Stimulated activated CD8-positive, alpha-beta memory T cell treated with anti-CD3 and anti-CD28 coated beads, Interleukin-12 subunit alpha, Interleukin-12 subunit beta, amount 100 ng/mL, for 24 hours (primary cell): Measurements from ENCODE around the gene GBF1.

ENCODE experiments used
- DNase-seq: peaks from one replicate; pipeline ENCODE4 v3.0.0-alpha.2; 2020; ENCODE audit errors: extremely low read depth

The GBF1 gene

DNA sequence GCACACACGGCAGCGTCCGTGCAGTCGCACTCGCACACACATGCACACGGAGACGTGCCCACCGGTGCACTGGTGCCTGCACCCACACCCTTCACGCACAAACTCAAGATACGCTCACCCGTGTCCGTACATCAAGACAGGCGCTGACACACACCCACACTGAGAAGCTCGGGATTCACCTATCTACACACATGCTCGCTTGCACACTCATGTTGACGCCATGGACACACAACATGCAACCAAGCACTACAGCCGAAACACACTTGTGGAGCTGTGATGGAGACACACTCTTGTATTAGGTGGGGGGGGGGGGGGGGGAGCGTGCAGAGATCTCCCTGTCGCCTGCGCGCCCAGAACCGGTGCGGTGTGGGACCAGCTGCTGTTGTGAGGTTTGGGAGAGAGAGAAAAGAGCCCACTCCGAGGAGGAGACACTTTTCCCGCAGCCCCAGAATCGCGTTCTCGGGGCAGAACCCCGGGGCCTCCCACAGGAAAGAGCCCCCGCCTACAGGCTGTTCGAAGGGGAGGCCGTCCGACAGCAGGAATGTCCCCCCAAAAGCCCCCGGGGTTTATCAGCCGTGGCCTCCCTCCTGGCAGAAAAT is 149.6 kb downstream of the GBF1 start:
- peak; percentile 35 for DNase-seq

- DNase-seq, result peak; percentile 70
These were observed 150.3 kb downstream of the GBF1 start, which contains the start of gene NFKB2 for GRCh38 chr10:102395400-102396316. Gene NFKB2, plus strand, starts transcription at chr10:102395705. Its CDS starts 255 bp downstream, at chr10:102395960.

GRCh38 chr10:102396317-102396650 is 151.0 kb downstream of the GBF1 start:
- no peak for DNase-seq

DNA sequence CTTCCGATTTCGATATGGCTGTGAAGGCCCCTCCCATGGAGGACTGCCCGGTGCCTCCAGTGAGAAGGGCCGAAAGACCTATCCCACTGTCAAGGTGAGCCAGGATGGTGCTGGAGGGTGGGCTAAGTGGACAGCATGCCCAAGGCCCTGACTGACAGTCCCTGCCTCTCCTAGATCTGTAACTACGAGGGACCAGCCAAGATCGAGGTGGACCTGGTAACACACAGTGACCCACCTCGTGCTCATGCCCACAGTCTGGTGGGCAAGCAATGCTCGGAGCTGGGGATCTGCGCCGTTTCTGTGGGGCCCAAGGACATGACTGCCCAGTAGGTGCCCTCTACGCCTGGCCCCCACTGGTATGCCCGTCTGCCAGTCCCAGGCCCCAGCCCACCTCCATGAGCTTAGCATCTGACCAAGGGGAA is 151.4 kb downstream of the GBF1 start:
- no peak for DNase-seq

DNA sequence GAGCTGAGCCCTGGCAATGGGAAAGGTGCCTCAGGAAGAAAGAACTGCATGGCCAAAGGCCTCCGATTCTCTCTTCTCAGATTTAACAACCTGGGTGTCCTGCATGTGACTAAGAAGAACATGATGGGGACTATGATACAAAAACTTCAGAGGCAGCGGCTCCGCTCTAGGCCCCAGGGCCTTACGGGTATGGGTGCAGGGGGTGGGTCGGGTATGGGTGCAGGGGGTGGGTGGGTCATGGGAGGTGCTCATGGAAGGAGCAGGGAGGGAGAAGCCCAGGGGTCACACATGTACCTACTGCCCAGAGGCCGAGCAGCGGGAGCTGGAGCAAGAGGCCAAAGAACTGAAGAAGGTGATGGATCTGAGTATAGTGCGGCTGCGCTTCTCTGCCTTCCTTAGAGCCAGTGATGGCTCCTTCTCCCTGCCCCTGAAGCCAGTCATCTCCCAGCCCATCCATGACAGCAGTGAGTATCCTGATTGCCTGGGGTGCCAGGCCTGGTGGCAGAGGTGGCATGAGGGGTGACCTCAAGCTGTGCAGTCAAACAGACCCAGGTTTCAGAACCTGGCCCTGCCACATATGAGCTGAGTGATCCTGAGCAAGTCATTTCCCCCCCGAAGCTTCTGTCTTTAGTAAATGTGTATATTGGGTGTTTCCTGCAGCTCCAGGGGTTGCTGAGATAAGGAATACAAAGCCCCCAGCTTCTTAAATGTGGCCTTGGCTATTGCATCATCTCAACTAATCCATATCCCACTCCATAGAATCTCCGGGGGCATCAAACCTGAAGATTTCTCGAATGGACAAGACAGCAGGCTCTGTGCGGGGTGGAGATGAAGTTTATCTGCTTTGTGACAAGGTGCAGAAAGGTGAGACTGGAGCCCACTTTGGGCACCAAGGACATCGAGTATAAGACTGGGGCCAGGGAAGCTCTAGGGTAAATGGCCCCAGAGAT is 152.2 kb downstream of the GBF1 start:
- DNase-seq, result no peak

DNA sequence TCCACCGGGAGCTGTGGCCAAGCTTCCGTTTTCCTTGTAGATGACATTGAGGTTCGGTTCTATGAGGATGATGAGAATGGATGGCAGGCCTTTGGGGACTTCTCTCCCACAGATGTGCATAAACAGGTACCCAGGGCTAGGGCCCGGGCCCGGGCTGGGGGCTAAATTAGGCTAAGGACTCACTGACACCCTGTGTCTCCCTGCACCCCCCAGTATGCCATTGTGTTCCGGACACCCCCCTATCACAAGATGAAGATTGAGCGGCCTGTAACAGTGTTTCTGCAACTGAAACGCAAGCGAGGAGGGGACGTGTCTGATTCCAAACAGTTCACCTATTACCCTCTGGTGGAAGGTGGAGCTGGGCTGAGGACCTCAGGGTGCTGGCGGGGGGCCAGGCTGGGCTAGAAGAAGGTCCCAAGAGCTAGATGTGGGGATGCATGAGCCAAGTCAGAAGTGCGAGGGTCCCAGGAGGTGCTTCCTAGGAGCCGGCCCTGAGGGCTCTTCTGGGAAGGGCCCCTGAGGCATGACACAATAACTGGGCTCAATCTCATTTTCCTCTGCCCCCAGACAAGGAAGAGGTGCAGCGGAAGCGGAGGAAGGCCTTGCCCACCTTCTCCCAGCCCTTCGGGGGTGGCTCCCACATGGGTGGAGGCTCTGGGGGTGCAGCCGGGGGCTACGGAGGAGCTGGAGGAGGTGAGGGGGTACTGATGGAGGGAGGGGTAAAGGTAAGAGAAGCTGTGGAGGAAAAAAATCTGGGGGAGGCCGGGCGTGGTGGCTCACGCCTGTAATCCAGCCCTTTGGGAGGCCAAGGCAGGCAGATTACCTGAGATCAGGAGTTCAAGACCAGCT is 153.1 kb downstream of the GBF1 start:
- DNase-seq, result no peak

DNA sequence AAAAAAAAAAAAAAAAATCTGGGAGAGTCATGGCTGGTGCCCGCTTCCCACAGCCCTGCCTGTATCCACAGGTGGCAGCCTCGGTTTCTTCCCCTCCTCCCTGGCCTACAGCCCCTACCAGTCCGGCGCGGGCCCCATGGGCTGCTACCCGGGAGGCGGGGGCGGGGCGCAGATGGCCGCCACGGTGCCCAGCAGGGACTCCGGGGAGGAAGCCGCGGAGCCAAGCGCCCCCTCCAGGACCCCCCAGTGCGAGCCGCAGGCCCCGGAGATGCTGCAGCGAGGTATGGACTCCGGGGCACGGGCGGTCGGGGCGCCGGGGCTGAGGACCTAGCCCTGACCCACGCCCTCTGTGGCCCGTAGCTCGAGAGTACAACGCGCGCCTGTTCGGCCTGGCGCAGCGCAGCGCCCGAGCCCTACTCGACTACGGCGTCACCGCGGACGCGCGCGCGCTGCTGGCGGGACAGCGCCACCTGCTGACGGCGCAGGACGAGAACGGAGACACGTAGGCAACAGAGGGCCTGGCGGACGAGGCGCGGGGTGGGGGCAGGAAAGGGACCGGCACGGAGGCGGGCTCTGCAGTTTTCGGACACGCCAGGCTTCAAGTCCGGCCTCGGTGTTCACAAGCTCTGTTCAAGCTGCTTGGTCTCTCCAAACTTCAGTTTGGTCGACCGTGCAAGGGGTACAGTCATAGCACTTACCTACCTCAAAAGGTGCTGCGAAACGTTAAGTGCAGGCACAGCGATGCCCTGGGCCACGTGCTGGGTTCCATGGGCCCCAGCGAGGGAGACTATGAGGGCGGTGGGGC is 154.1 kb downstream of the GBF1 start:
- DNase-seq, result peak; percentile 62

- DNase-seq, result no peak
These were observed 154.7 kb downstream of the GBF1 start for GRCh38 chr10:102400076-102400475.

DNA sequence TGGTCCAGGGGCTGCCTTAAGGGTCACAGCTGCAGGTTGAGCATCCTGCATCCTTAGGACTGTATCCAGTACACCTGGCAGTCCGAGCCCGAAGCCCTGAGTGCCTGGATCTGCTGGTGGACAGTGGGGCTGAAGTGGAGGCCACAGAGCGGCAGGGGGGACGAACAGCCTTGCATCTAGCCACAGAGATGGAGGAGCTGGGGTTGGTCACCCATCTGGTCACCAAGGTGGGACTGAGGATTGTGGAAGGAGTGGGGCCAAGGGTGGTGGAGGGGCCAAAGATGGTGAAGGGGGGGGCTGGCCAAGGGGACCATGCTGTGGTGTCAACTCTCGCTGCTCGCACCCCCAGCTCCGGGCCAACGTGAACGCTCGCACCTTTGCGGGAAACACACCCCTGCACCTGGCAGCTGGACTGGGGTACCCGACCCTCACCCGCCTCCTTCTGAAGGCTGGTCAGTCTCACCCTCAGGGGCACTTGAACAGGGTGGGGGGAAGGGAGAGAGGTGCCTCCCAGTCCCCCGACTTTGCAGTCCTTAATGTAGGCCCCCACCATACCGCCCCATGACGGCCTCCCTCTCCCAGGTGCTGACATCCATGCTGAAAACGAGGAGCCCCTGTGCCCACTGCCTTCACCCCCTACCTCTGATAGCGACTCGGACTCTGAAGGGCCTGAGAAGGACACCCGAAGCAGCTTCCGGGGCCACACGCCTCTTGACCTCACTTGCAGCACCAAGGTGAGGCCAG is 155.4 kb downstream of the GBF1 start:
- DNase-seq, result no peak

DNA sequence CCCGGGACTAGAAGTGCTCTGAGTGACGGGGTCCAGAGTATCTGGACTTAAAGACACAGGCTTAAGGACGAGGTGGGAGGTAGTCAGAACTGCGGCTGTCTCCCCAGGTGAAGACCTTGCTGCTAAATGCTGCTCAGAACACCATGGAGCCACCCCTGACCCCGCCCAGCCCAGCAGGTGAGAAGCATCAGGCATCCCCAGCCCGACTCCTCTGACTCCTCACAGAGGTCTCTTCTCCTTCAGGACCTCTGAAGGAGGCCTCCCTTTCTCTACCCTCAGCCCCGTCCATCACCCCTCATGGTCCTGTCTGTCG is 156.0 kb downstream of the GBF1 start:
- DNase-seq, result no peak

GRCh38 chr10:102401735-102402511 is 156.6 kb downstream of the GBF1 start:
- DNase-seq, result no peak

DNA sequence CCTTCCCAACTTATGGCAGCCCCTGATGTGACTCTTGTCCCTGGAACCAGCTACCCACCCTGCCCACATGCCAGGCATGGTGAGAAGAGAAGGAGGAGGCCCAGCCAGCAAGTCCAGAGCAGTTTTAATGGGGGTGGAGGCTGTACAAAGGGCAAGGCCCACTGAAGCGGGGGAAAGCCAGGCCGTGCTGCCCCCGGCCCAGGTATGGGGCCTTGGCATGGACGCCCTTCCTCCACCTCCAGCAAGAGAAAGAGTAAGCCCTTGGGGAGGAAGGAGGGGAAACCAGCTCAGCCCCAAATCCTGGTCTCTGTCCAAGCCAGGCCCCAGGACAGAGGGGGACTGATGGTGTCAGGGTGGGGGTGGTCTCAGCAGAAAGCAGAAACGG is 157.2 kb downstream of the GBF1 start:
- DNase-seq, result no peak

DNA sequence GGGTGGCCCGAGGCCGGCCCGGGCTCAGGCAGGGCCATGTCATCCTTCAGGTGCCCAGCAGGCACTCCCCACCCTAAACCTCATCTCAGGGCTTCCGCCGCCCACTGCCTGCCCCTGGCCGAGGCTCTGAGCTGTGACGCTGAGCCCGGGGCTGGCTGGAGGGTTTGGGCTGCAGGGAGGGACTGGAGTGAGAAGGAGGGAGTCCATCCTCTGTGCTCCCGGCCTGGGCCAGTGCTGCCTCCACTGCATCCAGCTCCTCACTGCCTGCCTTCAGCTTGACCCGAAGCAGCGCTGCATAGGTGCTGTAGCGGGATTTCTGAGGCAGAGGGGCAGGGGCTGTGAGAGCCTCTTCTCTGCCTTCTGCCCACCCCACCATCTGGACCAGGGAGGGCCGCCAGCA is 157.8 kb downstream of the GBF1 start:
- no peak for DNase-seq

- DNase-seq, result no peak
These were observed 159.2 kb downstream of the GBF1 start for GRCh38 chr10:102404361-102405107.

- no peak for DNase-seq
These were observed 159.8 kb downstream of the GBF1 start for GRCh38 chr10:102405108-102405571.

GRCh38 chr10:102405632-102406031 is 160.3 kb downstream of the GBF1 start:
- DNase-seq, result no peak

GRCh38 chr10:102406815-102407214 is 161.5 kb downstream of the GBF1 start:
- DNase-seq, result no peak

DNA sequence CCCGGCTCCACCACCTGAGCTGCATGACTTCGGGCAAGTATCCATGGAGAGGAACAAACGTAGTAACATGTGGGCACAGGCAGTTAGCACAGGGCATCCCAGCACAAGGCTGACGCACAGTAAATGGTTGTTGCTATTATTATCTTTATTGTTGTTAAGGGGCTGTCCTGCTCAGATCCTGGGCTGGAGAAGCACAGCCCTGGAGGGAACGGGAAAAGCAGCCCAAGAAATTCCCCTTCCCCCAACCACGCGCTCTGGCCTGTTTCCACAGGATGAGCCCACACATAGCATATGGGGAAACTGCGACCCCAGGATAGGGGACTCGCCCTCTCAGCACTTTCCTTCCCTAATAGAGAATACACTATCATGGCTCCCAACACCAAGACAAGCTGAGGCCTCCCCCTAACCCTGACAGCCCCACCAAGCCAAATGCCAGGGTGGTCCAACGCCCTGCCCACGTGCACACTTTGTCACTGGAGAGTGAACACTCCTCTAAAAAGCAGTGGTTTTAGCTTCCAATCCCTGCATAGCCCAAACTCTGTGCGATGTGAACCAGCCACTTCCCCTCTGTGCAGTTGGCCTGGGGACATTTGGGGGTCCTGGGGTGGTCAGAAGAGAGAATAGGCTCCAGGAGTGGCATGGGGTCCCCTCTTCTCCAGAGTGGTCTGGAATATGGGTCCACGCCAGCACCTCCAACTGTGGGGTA is 162.2 kb downstream of the GBF1 start:
- no peak for DNase-seq
